HK-2 (cell line): ENCODE measurements around the gene FHIT.

Experiments used
- DNase-seq: peaks from one replicate; pipeline ENCODE4 v3.0.0-alpha.2; 2018; ENCODE audit not compliant: unreplicated experiment

The FHIT gene

DNA sequence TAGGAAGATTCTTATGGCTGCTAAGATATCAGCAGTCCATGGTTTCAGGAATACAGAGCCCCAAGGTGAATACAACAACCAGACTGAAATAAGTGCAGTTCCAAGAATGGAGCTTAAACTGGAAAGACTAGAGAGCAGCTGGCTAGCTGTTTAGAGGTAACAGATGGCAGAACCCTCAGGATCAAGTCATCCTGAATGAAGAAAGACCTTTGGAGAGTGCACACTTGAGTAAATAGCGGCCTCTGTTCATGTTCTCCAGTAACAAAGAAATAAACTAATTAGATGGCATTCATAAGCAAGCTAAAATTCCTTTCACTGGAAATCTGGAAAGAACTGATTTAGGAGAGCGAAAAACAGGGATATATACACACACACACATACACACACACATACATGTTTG, 968.4 kb downstream of the FHIT start:
- DNase-seq = no peak

DNA sequence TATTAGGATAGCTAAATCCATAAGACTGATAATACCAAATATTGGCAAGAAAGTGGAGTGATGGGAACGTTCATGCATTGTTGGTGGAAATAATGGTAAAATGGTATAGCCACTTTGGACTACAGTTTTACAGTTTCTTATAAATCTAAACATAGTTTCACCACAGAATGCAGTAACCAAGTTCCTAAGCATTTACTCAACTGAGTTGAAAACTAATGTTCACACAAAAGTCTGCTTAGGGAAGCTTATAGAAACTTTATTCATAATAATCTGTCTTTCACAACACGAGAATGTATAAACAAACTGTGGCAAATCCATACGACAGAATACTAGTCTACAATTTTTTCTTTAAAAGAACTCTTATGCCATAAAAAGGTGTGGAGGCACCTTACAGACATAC, 969.3 kb downstream of the FHIT start:
- no peak for DNase-seq

DNA sequence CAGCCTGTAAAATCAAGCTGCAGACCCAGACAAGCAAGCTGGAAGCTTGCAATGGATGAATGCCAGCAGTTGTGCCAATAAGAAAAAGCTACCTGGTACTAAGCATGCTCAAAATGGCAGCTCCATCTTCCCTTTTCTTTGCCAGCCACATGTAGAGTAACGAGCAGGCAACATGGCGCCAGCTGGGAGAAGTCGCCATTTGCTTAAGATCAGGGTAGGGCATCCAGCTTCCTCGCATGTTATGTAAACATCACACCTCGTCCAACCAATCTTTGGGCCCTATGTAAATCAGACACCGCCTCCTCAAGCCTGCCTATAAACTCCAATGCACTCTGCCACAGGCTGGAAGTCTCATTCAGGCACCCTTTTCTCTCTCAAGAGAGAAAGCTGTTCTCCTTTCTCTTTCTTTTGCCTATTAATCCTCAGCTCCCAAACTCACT, 973.9 kb downstream of the FHIT start:
- no peak for DNase-seq

DNA sequence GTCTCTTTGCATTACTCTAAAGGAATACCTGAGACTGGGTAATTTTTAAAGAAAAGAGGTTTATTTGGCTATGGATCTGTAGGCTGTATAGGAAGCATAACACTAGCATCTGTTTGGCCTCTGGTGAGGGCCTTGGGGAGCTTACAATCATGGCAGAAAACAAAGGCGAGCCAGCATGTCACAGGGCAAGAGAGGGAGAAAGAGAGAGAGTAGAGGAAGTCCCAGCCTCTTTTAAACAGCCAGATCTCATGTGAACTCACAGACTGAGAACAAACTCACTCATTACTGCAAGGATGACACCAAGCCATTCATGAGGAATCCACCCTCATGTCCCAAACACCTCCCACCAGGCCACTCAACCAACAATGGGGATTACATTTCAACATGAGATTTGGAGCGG, 974.6 kb downstream of the FHIT start:
- DNase-seq = no peak

DNA sequence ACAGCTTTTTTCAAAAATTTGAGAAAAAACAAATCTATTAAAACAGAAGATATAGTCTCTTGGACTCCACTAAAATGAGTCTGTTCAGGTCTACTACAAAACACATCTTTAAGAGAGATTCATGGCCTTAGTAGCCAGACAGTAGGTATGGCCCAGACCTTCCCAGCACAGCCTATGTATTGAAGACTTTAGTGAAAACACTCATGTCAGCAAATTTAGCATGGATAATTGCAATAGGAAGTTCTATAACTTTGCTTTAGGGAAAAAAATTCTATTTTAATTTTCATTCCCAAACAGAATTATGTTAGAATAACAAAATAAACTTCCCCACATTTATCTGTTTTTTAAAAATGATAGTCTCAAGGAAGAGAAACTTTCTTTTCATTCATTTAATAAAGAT, 976.6 kb downstream of the FHIT start:
- DNase-seq = no peak

DNA sequence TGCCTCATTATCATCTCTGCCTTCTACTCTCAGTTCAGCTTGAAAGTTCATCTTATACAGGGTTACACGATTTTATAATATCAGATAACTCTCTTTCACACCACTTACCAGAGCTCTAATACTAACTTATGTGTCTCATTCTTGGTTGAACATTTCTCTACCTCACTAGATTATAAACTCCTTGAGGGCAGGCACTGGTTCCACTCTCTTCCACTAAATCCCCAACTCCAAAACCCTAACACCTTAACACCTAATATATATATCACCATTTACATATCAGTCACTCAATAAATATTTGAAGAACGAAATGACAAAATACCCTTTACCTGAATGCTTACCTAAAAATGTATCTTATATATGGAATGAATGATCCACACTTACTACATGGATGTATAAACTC, 977.2 kb downstream of the FHIT start:
- DNase-seq = no peak

DNA sequence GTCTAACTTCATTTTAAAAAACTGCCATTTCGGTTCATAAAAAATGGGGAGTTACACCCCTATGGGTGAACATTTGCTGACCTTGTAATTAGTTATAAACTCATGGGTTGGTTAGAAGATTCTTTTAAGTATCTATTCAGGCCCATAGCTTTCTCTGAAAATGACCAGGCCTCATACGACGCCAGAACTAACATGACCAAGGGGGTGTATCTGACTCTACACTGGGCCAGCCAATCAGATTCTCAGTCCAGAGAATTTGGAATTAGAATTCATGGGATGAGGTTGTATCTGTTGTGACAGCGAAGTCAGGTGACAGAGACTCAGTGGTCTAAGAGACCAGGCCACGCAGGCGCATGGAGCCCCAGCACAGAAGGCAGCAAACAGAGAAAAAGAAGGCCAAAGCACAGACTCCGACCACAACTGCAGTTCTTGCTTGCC, 981.4 kb downstream of the FHIT start:
- DNase-seq = no peak

DNA sequence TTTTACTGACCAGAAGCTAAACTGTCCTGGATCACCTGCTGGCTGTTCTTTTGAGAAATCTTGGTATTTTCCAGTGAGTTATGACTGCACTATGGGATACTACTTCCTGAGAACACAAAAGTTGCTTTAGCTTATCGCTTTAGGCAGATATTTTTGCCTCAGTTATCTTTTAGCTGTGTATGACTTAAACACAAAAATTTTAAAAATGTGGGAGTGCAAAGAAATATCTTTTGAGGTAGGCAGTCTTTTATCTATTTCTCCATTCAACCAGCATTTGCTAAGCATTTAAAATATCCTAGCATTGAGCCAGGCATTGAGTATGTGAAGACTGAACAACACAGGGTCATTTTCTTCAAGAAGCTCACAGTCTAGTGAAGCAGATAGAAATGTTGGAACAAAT, 981.9 kb downstream of the FHIT start:
- DNase-seq = no peak

DNA sequence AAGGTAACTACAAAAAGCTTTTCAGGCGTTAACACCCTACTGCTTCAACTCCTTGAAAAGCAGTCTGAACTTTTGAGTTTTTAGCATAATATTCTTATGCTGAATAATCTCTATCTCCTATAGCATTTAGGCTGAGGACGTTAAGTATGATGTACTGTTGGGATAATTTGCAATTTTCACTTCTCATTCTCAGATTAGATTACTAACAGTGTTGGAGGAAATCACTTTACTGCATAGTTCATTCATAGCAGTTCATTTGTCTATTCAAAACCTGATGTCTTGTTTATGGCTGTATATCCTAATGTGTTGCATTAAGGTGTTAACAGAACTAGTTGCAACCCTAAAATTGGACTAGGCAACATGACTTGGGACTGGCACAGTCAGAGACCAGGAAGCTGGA, 983.1 kb downstream of the FHIT start:
- no peak for DNase-seq

DNA sequence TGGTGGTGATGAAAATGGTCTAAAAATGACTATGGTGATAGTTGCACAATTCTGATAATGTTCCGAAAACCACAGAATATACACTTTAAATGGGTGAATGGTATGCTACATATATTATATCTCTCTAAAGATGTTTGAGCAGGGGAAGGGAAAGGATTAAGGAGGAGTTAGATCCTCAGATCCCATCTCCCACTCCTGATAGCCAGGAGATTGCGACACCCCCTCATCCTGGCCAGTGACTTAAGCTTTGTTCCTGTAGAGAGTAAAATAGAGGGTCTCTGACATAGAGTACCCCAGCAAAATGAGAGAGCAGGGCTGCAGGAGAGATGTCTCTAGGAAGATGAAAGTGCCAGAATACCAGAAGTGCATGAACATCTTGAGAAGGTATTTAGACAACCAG, 984.8 kb downstream of the FHIT start:
- DNase-seq = no peak

DNA sequence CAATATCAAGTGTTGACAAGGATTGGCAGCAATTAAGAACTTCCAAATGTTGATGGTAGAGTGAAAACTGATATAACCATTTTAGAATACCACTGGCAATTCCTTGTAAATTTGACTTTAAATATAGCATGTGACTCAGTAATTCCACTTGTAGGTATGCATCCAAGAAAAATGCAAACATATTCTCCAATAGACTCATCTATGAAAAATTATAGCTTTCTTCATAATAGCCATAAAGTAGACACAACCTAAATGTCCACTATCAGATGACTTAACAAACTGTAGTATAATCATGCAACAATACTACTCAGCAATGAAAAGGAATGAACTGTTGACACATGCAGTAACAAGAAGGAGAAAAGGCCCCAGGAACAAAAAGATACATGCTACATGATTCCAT, 988.1 kb downstream of the FHIT start:
- no peak for DNase-seq

DNA sequence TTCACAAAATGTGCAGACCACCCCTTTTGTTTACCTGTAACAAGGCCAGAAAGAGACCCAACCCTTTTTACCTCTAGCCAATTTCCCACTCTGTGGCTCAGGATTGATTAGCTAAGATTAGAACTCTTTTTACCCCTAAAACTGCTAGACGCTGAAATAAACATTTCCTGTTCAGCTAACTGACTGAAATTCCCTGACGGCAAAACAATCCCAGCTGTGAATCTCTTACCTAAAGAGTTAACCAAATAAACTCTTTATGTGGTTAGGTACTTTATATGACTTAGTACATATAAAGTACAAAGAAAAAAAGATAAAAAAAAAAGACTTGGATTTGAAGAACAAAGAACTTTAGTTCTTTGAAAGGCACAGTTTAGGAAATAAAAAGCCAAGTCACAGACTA, 988.7 kb downstream of the FHIT start:
- no peak for DNase-seq

DNA sequence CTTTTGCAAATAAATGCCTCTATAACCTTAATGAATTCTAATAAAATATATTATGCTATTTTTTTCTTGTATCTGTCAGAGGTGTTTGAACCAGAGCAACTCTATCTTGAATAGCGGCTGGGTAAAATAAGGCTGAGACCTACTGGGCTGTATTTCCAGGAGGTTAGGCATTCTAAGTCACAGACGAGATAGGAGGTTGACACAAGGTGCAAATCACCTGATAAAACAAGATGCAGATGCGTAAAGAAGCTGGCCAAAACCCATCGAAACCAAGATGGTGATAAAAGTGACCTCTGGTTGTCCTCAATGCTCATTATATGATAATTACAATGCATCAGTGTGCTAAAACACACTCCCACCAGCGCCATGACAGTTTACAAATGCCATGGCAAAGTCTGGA, 990.7 kb downstream of the FHIT start:
- DNase-seq = no peak

DNA sequence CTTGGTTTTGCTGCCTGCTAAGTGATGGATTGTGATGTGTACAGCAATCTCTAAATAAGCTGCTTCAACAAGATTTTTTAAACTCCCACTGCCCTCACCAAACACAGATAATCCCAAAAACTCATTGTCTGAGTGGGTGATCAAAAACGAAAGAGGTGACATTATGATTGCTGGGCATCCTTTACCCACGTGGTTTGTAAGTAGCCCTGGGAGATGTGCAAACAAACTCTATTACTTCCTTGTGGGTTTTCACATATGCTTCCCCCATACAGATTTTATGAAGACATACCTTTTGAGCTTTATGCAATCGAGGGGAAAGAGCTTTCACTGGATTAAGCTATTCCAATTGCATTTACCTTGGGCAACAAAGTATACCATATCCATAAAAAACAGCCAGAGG, 1000.4 kb downstream of the FHIT start:
- no peak for DNase-seq

DNA sequence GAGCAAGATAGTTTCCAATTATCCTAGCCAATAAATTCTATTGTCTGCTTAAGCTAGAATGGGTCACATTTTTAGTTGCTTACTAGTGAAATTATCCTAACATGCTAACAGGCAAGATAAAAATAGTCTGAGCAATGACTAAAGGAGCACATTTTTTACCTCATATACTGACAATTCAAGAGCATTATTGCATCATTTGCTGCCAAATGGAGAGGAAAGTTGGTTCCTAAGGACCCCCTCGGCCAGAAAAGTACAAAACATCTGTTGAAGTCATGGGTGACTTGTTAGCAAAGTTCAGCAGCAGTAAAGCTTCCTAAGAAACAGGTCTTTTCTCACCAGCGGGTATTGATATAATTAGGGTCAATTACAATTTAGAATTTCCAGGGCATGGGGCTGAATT, 1001.0 kb downstream of the FHIT start:
- no peak for DNase-seq

DNA sequence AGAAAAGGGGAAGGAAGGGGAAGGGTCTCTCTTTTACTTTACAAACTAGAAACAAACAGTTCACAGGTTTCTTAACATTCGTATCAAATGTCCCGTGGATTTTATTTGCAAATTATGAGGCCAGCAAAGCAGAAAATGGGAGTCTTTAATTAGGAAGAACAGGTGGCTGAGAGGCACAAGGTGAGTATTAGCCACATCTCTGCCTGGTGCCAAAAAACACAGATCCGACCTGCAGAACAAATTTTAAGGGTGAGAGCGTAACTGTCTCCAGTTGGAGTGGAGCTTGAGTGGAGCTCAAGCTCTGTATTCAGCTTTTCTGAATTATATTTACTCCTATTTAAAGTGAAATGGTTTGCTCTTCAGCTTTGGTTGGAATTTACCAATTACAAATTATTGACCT, 1004.9 kb downstream of the FHIT start:
- DNase-seq = no peak

DNA sequence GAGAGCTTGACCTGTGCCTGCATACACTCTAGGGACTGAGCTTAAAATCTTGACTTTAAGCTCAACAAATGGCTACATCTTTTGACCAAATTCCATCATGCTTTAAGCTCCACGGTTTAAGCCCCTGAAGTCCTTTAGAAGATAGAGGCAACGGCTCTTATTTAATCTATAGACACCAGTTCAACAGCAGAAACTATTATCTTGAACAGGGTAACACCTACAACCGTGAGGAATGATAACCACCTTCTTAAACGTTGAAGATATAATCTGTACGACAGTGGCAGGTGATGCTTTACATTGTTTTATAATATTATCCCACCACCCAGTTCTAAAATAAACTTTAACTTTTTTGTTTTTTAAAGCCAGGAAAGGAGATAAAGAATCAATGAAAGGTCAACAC, 1007.8 kb downstream of the FHIT start:
- DNase-seq = no peak

DNA sequence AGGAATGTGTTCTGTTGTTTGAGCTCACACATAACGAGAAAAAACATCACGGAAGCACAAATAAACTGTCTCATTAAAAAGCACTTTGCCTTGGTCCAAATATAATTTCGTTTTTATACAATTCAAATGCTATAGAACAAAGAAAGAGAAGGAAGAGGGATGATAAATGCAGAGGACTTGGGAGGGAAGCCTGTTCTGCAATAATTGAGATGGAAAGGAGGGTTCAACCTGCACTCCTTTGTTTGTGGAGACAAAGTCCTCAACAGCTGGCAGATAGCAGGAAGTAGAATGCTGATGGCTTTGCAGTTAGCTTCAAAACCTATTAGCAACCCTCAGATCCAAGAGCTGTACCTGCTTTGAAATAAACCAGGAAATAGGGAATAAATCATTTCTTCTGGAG, 1010.8 kb downstream of the FHIT start:
- DNase-seq = no peak

DNA sequence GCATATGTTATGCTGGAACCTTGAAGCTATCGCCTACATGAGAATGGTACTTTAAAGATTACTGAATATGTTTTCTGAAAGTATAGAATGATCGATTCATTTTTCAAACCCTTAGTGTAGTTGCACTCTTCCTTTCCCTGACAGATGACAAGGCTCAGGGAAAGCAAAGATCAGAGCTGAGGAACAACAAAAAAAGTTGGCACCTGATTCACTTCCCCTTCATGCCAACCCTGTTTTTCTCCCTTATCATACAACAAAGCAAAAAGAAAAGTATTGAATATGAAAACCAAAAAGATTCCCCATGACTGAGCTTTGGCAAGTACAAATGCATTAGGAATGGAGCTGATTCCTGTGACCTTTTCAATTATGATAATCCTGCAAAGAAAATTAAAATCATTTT, 1012.7 kb downstream of the FHIT start:
- no peak for DNase-seq

DNA sequence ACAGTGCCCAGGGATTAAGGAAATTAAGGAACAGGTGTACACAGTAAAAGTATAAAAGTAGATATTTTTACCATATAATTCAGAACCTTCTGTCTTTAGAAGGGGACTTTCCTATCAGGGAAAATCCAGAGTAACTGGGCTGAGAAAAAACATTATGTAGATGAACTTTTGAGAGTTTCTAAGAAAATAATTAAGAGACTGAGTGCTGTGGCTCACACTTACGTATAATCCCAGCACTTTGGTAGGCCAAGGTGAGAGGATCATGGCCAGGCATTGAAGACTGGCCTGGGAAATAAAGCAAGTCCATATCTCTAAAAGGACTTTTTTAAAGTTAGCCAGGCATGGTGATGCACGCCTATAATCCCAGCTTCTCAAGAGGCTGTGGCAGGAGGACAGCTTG, 1021.8 kb downstream of the FHIT start:
- DNase-seq = no peak

DNA sequence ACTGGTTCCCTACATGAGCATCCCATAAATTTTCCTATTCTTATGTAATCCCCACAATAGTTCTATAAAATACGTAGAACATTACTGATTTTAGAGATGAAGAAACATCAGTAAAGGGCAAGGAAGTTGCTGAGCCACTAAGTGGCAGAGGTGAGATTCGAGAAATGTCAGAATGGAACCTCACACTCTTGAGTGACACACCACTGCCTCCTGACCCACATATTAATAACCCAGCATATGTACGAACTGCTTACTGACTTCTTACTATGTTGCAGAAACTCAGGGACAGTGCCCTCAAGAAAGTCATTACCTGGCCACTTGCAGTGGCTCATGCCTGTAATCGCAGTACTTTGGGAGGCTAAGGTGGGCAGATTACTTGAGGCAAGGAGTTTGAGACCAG, 1022.4 kb downstream of the FHIT start:
- no peak for DNase-seq

DNA sequence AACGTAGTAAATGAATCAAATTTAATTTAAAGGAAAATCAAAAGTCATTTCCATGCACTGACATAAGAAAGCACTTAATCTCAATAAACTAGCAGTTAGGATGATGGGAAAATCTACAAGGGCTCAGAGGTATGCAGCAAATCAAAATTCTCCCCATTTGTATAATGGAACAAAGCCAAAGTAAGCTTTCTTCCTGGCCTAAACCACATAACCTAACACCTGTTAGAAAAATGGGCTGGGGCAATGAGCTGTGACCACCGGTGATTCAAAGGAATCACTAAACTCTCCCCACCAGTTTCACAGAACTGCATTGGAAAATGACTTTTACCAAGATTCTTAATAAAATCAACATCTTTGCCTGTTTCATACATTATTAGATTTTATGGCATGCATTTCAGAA, 1024.3 kb downstream of the FHIT start:
- DNase-seq = no peak

DNA sequence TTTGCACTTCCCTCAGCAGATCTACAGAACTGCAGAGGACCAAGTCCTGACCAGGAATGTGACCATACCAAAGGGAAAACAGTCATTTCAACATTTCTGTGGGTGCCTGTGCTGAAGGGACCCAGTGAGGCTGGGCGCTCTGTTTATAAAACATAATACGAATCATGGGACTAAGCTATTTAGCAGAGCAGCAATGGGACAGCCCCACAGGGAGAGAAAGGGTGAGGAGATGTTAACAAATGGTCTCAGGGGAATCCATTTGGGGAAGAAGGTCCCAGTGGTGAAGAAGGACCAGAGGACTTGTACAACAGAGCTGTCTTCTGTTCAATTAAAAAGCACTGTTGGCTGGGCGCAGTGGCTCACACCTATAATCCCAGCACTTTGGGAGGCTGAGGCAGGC, 1025.4 kb downstream of the FHIT start:
- no peak for DNase-seq

DNA sequence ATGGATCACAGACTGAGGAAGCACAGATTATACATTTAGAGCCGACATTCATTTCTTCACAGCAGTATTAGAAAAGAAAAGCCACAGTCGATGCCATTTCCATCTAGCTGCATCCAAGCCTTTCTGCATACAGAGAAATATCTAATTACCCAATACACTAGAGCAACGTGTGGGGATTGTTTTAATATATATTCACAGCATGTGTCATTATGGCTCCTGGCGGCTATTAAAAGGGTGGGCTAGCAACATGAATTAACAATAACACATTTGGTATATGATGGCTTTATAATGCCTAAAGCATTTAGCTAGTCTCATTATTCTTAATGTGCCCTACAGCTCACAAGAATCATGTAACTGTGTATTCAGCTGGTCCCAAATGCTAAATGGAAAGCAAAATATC, 1030.5 kb downstream of the FHIT start:
- no peak for DNase-seq

DNA sequence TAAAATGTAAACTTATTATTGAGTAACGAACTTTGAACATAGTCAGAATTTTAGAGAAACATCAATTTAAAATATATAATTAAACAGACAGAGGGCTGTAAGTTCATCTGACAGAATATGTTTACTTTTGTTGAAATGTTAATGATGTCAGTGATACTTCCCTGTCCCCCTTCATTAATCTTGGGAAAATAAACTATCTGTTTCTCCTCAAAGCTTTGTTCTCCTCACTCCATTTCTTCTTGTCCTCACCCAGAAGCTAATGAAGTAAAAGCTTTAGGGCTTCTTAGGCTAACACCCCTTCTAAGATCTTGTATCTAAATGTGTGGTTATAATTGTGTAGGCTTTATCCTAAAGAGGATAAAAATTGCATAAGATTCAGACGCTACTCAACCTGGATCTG, 1031.8 kb downstream of the FHIT start:
- DNase-seq = no peak
